ENCODE measurements around the gene BICRA. TPM values are rescaled to one million over a fixed set of nuclear protein-coding genes. Genes with fewer than 3 reads are reported as not detected.

Gene BICRA
- total and polyA plus RNA-seq, 2 of the 4 experiments (the other 2 are of a cell fraction): 1.8 to 3.5 TPM

DNA sequence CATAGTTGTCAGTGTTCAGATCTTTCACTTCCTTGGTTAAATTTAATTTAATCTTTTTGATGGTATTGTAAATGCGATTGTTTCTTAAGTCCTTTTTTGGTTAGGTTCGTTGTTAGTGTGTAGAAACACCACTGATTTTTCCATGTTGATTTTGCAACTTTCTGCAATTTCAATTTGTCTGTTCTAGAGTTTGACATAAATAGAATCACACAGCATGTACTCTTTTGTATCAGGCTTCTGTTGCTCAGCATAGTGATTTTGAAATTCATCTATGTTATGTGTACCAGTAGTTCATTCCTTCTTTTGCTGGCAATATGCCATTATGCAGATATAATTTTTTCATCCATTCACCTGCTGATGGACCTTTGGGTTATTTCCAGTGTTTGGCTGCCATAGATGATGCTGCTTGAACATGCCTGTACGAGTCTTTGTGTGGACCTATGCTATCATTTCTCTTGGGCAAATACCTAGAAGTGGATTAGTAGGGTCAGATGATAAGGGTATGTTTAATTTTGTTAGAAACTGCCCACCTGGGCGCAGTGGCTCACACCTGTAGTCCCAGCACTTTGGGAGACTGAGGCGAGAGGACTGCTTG is 33.1 kb downstream of the BICRA start:
- Histone ChIP-seq H3K36me3 (ENCODE audit: control insufficient read depth, insufficient read depth, low read length) (peaks cover 11% of the 10 kb centered on the region), H4K20me1 (ENCODE audit: insufficient read depth, low read length) (peaks cover 80% of the 10 kb centered on the region), H2AK9ac (replicated peaks; ENCODE audit: low read depth, low read length, poor library complexity) (no peak overlapping the region), H3K9me3 (ENCODE audit: control insufficient read depth, insufficient read depth, low read length) (no peaks in the 10 kb centered on the region), H3K9me1 (ENCODE audit: insufficient read depth, low read length) (peaks cover 27% of the 10 kb centered on the region), H3K79me1 (ENCODE audit: low read depth in 1 of 2, low read length in 2 of 2) (peaks cover 46 to 91% of the 10 kb centered on the region in 2 experiments), H2BK20ac (ENCODE audit: low read depth, low read length) (no peak overlapping the region), H3K9ac (ENCODE audit: low read depth, low read length) (no peak overlapping the region), H3K27me3 (ENCODE audit: control insufficient read depth, insufficient read depth, low read length) (no peaks in the 10 kb centered on the region), H3K4ac (ENCODE audit: low read depth, low read length) (no peak overlapping the region), H2AK5ac (ENCODE audit: low read depth, low read length) (no peak overlapping the region), H2AFZ (replicated peaks; ENCODE audit: low read length, poor library complexity) (no peak overlapping the region), H3K18ac (ENCODE audit: low read depth, low read length) (no peak overlapping the region), H4K5ac (ENCODE audit: low read depth, low read length) (no peak overlapping the region), H3K14ac (replicated peaks; ENCODE audit: low read depth, low read length) (no peak overlapping the region), H2BK5ac (ENCODE audit: low read depth, low read length, poor library complexity, severe bottlenecking) (no peak overlapping the region), H3K4me1 (ENCODE audit: control insufficient read depth, insufficient read depth, low read length) (peaks cover 6% of the 10 kb centered on the region; the same call in 1 of the 2 replicates), H3K56ac (ENCODE audit: extremely low read depth, insufficient read depth, low read length) (no peak overlapping the region), H4K8ac (ENCODE audit: low read depth in 2 of 2, low read length in 2 of 2) (no peak overlapping the region), H4K91ac (ENCODE audit: insufficient read depth, low read depth, low read length) (no peak overlapping the region), H3K4me3 (ENCODE audit: insufficient read depth, low read depth, low read length) (no peak overlapping the region), H2BK120ac (ENCODE audit: low read depth, low read length) (no peak overlapping the region), H2BK15ac (ENCODE audit: low read depth, low read length) (no peak overlapping the region), H3K4me2 (ENCODE audit: low read depth, low read length) (no peak overlapping the region), H3K27ac (ENCODE audit: insufficient read depth, low read length) (no peak overlapping the region), H3K23ac (ENCODE audit: low read depth, low read length) (no peak overlapping the region)
- no peak for DNase-seq
- dilution Hi-C loops (cut with HindIII; ENCODE audit: low sequenced_read_pairs, unreplicated experiment): no loop called here
- no CpG with 5 or more reads among the region's 5 CpGs for WGBS, 2 experiments (ENCODE audit: extremely low coverage in 2 of 2, insufficient read length in 1 of 2)
- TF ChIP-seq FOS (IDR thresholded peaks at IDR 0.05; ENCODE audit: low read depth, low read length) (no peak), CHD1 (IDR thresholded peaks at IDR 0.05; ENCODE audit: low read depth, low read length) (no peak), MXI1 (IDR thresholded peaks at IDR 0.05; ENCODE audit: borderline replicate concordance, low read depth, low read length) (no peak), RCOR1 (IDR thresholded peaks at IDR 0.05; ENCODE audit: insufficient replicate concordance, low read length) (no peak), POLR2A (IDR thresholded peaks at IDR 0.05; ENCODE audit: low read depth, low read length) (no peak), RFX5 (IDR thresholded peaks at IDR 0.05; ENCODE audit: low read depth, low read length) (no peak)
- TF ChIP-seq, protein P1, sequence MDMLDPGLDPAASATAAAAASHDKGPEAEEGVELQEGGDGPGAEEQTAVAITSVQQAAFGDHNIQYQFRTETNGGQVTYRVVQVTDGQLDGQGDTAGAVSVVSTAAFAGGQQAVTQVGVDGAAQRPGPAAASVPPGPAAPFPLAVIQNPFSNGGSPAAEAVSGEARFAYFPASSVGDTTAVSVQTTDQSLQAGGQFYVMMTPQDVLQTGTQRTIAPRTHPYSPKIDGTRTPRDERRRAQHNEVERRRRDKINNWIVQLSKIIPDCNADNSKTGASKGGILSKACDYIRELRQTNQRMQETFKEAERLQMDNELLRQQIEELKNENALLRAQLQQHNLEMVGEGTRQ (IDR thresholded peaks at IDR 0.05; ENCODE audit: low read depth, low read length): no peak
- TF ChIP-seq, protein P2, sequence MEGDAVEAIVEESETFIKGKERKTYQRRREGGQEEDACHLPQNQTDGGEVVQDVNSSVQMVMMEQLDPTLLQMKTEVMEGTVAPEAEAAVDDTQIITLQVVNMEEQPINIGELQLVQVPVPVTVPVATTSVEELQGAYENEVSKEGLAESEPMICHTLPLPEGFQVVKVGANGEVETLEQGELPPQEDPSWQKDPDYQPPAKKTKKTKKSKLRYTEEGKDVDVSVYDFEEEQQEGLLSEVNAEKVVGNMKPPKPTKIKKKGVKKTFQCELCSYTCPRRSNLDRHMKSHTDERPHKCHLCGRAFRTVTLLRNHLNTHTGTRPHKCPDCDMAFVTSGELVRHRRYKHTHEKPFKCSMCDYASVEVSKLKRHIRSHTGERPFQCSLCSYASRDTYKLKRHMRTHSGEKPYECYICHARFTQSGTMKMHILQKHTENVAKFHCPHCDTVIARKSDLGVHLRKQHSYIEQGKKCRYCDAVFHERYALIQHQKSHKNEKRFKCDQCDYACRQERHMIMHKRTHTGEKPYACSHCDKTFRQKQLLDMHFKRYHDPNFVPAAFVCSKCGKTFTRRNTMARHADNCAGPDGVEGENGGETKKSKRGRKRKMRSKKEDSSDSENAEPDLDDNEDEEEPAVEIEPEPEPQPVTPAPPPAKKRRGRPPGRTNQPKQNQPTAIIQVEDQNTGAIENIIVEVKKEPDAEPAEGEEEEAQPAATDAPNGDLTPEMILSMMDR (conservative IDR thresholded peaks at IDR 0.05; ENCODE audit: low read depth, low read length): no peak
- in situ Hi-C loops (cut with MboI; ENCODE audit: low sequenced_read_pairs): no loop called here
- BruUV-seq (replicated peaks): no TSS peak
- CTCF ChIA-PET: no interaction called here
- POLR2A ChIA-PET (ENCODE audit: unreplicated experiment): no interaction called here
- no peak for ATAC-seq (ENCODE audit: low read depth)
- intact Hi-C loops (cut with micrococcal nuclease): no loop called here
